ENCODE results near the gene C10orf90.
"Not testable (repeated sequence)": the region's sequence is repeated elsewhere in the genome, so short reads cannot be mapped to it uniquely, and the experiment has no call there.

The C10orf90 gene

DNA sequence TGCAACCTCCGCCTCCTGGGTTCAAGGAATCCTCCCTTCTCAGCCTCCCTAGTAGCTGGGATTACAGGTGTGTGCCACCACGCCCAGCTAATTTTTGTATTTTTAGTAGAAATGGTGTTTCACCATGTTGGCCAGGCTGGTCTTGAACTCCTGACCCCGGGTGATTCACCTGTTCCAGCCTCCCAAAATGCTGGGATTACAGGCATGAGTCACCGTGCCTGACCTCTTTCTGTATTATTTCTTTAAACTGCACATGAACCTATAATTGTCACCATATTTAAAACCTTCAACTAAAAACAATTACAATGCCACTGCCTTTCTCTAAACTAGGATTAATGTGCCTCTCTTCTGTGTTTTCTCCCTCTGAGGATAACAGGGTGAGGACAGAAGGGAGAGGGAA, 119.9 kb downstream of the C10orf90 start:
- DNase-seq (ENCODE audit: low read depth in 3 of 3, low spot score in 1 of 3): not testable (repeated sequence)

- no peak for DNase-seq (ENCODE audit: low read depth in 3 of 3, low spot score in 1 of 3)
These were observed 121.1 kb downstream of the C10orf90 start for GRCh38 chr10:126549344-126549743.

DNA sequence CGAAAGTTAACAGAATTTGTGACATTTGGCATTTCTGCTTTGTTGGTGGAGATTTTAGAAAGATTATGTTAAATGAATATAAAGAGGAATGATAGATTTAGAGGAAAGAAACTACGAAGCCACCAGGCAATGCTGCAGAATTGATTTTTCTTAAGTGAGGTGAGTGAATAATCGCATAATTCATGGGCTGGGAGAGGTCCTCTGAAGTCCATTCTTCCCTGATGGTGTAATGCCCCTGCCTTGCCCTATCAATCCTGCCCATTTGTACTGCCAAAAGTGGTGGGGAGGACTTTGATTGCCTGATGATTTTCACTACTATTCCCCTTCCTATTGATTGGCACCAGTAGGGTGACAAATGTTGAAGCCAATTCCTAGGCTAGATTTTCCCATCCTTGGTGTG, 125.9 kb downstream of the C10orf90 start:
- DNase-seq (ENCODE audit: low read depth in 3 of 3, low spot score in 1 of 3): no peak

- DNase-seq (ENCODE audit: low read depth in 3 of 3, low spot score in 1 of 3): no peak
These were observed 131.9 kb downstream of the C10orf90 start for GRCh38 chr10:126538439-126539135.

GRCh38 chr10:126536656-126537055, 133.8 kb downstream of the C10orf90 start:
- no peak for DNase-seq (ENCODE audit: low read depth in 3 of 3, low spot score in 1 of 3)

DNA sequence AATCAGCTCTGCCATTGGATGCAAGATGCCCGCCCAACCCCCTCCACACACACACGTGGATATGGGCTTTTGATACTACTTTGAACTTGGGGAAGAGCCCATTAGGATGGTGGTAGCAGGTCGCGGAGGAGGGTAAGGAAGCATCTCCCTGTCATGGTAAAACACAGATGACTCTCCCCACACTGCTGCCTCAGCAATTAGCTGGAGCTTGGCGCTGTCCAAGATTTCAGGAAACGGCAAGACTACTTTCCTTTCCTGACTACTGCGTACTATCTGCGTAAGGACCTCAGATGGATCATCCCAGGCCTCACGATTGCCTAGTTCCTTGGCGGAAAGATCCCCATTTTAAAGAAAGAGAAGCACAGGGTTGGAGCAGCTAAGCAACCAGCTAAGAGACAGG, 134.3 kb downstream of the C10orf90 start:
- no peak for DNase-seq (ENCODE audit: low read depth in 3 of 3, low spot score in 1 of 3)

- DNase-seq (ENCODE audit: low read depth in 3 of 3, low spot score in 1 of 3): no peak
These were observed 136.8 kb downstream of the C10orf90 start for GRCh38 chr10:126533644-126534043.

DNA sequence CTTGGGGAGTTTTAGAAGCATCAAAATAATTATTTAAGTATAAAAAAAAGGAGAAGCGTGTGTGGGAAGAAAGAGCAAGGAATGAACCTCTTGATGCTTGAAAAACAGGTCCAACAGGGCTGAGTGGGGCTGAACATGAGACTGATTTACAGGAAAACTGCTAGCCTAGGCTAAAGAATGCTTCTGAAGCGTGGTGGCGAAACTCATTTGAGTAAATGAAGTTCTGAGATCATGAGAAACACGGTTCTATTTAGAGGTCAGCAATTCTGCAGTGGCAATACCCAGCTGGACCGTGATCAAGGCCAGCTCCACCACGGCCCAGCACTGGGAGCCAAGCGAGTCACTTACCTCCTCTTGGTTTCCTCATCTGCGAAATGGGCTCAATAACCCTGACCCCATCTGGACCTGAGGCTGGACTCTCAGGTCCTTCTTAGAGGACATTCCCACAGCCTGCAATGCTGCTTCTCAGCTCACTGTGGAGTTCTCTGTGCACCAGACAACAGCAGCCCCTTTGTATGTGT, 142.1 kb downstream of the C10orf90 start:
- DNase-seq (ENCODE audit: low read depth in 3 of 3, low spot score in 1 of 3): no peak

GRCh38 chr10:126527645-126528314, 142.7 kb downstream of the C10orf90 start:
- DNase-seq (ENCODE audit: low read depth in 3 of 3, low spot score in 1 of 3): no peak

- no peak for DNase-seq (ENCODE audit: low read depth in 3 of 3, low spot score in 1 of 3)
These were observed 145.2 kb downstream of the C10orf90 start for GRCh38 chr10:126525326-126525725.

- no peak for DNase-seq (ENCODE audit: low read depth in 3 of 3, low spot score in 1 of 3)
These were observed 146.0 kb downstream of the C10orf90 start for GRCh38 chr10:126524526-126524925.

- no peak for DNase-seq (ENCODE audit: low read depth in 3 of 3, low spot score in 1 of 3)
These were observed 147.4 kb downstream of the C10orf90 start for GRCh38 chr10:126523071-126523470.

DNA sequence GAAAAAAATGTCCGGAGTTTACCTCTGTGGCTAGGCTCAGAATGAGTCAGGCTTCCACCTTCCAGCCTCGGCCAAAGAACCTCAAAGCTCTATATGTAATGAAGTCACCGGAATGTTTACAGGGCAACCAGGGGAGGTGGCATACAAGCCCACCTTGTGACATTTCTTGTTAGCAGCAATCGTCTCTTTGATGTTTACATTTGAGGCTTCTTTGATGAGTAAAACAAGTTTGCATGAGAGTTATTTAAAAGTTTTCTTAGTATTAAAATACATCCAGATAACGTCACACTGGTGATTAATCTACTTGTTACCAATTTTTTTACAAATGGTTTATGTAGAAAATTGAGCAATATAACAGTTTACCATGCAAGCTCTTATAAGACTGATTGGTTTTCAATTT, 149.1 kb downstream of the C10orf90 start:
- DNase-seq (ENCODE audit: low read depth in 3 of 3, low spot score in 1 of 3): no peak

DNA sequence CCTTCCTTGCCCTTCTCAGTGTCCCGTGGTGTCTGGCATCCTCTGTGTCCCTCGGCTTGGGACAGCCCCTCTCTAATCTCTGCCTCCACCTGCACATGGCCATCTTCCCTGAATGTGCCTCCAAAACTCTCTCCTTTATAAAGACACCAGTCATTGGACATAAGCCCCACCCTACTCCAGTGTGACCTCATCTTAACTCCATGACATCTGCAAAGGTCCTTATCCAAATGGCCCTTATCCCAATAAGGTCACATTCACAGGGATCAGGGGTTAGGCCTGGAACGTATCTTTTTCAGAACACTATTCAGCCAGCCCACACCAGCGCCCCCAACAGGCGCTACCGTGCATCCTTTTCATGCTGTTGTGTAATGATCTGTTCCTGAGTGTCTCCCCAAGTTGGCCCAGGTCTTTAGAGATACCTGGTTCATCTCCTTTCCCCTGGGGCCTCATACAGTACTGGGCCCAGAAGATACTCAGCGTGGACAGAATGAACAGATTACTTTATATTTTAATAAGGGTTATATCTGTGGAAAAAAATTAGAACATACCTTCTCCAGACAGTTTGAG, 149.7 kb downstream of the C10orf90 start:
- DNase-seq (ENCODE audit: low read depth in 3 of 3, low spot score in 1 of 3): no peak

GRCh38 chr10:126519992-126520391, 150.5 kb downstream of the C10orf90 start:
- no peak for DNase-seq (ENCODE audit: low read depth in 3 of 3, low spot score in 1 of 3)

DNA sequence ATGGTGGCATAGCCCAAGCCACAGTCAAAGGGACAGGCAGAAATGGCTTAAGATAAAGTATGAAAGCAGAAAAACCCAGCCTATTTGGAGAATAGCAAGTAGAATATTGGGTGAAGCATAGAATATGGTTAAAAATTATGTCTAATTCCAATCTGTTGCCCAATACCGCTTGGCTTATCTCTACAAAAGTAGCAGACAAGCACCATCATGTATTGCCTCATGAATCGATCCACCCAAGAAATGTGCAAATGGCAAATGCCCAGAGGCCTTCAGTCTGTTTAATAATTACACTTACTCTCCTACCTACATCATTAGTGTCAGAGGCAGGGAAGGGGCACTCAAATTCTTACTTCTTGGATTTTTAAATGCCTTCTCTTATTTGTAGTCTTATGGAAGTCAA, 151.3 kb downstream of the C10orf90 start:
- no peak for DNase-seq (ENCODE audit: low read depth in 3 of 3, low spot score in 1 of 3)

DNA sequence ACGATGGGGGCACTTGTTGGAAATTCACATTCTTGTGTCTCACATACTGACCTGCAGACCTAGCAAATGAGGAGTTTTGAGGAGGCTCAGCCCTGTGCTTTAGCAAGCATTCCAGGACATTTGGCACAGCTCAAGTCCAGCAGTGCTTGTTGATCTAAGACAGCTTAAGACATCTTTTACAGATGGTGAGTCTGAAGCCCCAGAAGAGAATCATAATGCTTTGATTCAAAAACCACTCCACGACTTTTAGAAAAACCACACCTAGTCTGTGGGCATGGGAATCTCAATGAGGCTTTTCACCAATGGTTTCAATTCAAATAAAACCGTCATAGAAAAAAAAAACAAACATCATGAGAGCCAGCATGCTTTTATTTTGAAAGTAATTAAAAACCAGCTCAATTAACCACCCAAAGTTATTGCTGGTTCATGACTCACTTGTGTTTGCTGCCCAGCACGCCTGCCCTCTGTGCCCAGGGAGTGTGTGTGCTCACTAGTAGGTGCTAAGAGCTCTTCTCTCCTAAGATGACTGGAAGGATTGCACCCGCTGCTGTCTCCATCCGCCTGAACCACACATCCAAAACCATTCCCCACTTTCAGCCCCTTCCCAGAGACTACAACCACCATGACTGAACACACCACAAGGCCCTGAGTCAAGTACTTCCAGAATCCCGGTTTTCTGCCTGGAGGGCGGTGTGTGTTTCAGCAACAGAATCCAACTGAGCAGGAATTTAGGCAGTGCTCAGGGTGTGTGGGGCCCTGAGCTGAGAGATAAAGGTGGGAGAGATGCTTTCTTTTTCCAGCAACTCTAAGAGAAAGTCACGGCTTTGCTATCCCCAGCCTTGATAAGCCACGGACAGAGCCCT, 152.0 kb downstream of the C10orf90 start:
- no peak for DNase-seq (ENCODE audit: low read depth in 3 of 3, low spot score in 1 of 3)

DNA sequence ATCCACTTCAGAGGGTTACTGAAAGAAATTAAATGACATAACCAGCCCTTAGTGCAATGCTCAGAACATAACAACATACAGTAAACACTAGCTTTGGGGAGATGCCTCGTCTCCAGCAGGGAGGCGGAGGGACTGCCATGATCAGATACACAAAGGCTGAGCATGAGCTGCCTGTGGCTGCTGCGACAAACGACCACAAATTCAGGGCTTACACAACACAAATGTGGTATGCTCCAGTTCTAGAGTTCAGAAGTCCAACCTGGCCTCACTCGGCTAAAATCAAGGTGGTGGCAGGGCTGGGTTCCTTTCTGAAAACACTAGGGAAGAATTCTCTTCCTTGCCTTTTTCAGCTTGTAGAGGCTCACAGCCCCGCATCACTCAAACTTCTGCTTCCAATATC, 154.0 kb downstream of the C10orf90 start:
- no peak for DNase-seq (ENCODE audit: low read depth in 3 of 3, low spot score in 1 of 3)

DNA sequence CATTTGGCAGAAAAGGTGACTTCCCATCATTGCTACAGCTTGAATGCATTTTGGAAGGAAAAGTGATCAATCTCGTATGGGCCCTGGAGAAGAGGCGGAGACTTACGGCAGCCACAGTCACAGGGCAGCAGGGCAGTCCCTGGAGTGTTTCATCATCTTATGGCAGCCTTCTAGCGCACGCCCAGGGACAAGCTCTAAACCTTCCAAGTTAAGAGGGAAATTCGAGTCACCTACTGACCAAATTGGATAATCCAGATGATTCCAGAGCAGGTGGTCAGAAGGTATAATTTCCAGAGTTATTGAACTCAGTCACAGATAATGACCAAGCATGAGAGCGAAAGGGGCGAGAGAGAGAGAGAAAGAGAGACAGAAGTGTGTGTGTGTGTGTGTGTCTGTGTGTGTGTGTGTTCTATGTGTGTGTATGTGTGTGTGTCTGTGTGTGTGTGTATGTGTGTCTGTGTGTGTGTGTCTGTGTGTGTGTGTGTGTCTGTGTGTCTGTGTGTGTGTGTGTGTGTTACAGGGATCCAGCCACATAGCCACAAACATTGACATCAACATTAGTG, 158.5 kb downstream of the C10orf90 start:
- DNase-seq (ENCODE audit: low read depth in 3 of 3, low spot score in 1 of 3): no peak

DNA sequence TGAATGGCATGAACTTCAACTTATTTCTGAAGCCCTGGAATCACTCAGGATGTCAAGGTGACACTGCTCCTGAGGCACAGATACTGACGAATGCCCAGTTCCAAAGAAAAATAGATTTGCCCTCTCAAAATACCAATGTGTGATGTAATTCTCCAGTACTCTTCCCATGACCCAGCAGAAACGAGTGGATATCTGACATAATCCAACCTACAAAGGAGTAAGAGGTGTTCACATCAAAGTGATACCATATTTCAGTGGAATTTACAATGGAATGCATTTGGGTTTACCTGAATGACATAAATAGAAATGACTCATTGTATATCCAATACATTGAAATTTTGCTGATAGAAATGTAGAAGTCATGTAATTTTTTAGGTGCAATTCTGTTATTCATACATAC, 161.3 kb downstream of the C10orf90 start:
- DNase-seq (ENCODE audit: low read depth in 3 of 3, low spot score in 1 of 3): no peak

- no peak for DNase-seq (ENCODE audit: low read depth in 3 of 3, low spot score in 1 of 3)
These were observed 161.9 kb downstream of the C10orf90 start for GRCh38 chr10:126508535-126509040.
